Endodermal cell (in vitro differentiated cells): ENCODE measurements around the gene GID8. TPM values are rescaled to one million over a fixed set of nuclear protein-coding genes. Genes with fewer than 3 reads are reported as not detected.
A peak's percentile ranks its signal among the peaks of the same experiment; 100 is the strongest.

Source experiments
- DNase-seq: peaks from one replicate; pipeline ENCODE4 v3.0.0-alpha.2; 2017
- H3K27ac ChIP-seq: 2 replicates; pipeline ENCODE4 v1.5.1; 2013; ENCODE audit warnings: mild to moderate bottlenecking, low read depth, low read length, moderate library complexity
- H3K27me3 ChIP-seq: 2 replicates; pipeline ENCODE4 v1.6.1; 2013; ENCODE audit warnings: mild to moderate bottlenecking, low read length, moderate library complexity; ENCODE audit not compliant: insufficient read depth, control insufficient read depth, poor library complexity, severe bottlenecking
- H3K36me3 ChIP-seq: 2 replicates; pipeline ENCODE4 v1.7.0; 2013; ENCODE audit warnings: mild to moderate bottlenecking, low read length, moderate library complexity; ENCODE audit not compliant: control insufficient read depth, insufficient read depth
- H3K4me1 ChIP-seq: one replicate; pipeline ENCODE4 v1.7.0; 2013; ENCODE audit warnings: low read length; ENCODE audit not compliant: control insufficient read depth, insufficient read depth
- H3K4me3 ChIP-seq: 2 replicates; pipeline ENCODE4 v1.5.1; 2013; ENCODE audit warnings: mild to moderate bottlenecking, low read length, moderate library complexity
- H3K9ac ChIP-seq: 2 replicates; pipeline ENCODE4 v1.6.1; 2013; ENCODE audit warnings: mild to moderate bottlenecking, low read length, moderate library complexity; ENCODE audit not compliant: poor library complexity, severe bottlenecking; ENCODE audit errors: extremely low read depth
- H3K9me3 ChIP-seq: 2 replicates; pipeline ENCODE4 v1.6.1; 2013; ENCODE audit warnings: mild to moderate bottlenecking, low read length, moderate library complexity; ENCODE audit not compliant: control insufficient read depth
- H3K27ac Mint-ChIP-seq: 2 replicates; pipeline ENCODE4 v1.8.0; 2020; ENCODE audit warnings: mixed read lengths
- H3K27me3 Mint-ChIP-seq: 2 replicates; pipeline ENCODE4 v1.8.0; 2021; ENCODE audit warnings: mild to moderate bottlenecking, mixed read lengths; ENCODE audit not compliant: insufficient read depth
- H3K36me3 Mint-ChIP-seq: 2 replicates; pipeline ENCODE4 v1.8.0; 2020; ENCODE audit warnings: low read depth, mixed read lengths
- H3K4me1 Mint-ChIP-seq: 2 replicates; pipeline ENCODE4 v1.8.0; 2020; ENCODE audit warnings: mixed read lengths
- H3K4me3 Mint-ChIP-seq: 2 replicates; pipeline ENCODE4 v1.8.0; 2020; ENCODE audit warnings: mild to moderate bottlenecking, moderate library complexity, mixed read lengths
- H3K9me3 Mint-ChIP-seq: 2 replicates; pipeline ENCODE4 v1.8.0; 2020; ENCODE audit warnings: mild to moderate bottlenecking, mixed read lengths
- CTCF ChIP-seq: fragments of 200-600 bp; sonication (generic); conservative IDR thresholded peaks from 2 replicates; pipeline ENCODE4 v1.5.0; 2021; ENCODE audit warnings: antibody characterized with exemption, mild to moderate bottlenecking
- WGBS, 2 experiments: methylation state at CpG; one replicate each; pipeline versions ENCODE4 v1.1.5 to v1.1.7; 2013; ENCODE audit warnings: missing lambda C conversion rate in 2 of 2, mixed read lengths in 1 of 2; ENCODE audit not compliant: insufficient coverage in 1 of 2, insufficient read length in 1 of 2; 5-methylcytosine and 5-hydroxymethylcytosine counted together
- total RNA-seq, 2 donors: library from RNA; stranded (reverse); fragmentation: NEBNext Ultra II Directional in 1 of 2; extraction: Animal tissue kit (Norgen Biotek cat#: 25700) in 1 of 2; gene quantifications; 2 replicates in 1 of 2; 3 replicates in 1 of 2; pipeline ENCODE4 v1.2.1, GENCODE V29; 2021

GID8 gene
- total RNA-seq, 2 donors from 2014 or later: 51.5 to 52.1 TPM

- no peak overlapping the region for H3K27ac ChIP-seq
- 96% methylated on average over 39 to 45 of the region's 45 CpGs for WGBS, 2 experiments
- H3K9me3 ChIP-seq: no peaks in the 10 kb centered on the region
- peak overlapping the region; percentile 81 for H3K27ac Mint-ChIP-seq
- H3K27me3 ChIP-seq: no peaks in the 10 kb centered on the region
- no peaks in the 10 kb centered on the region for H3K9me3 Mint-ChIP-seq
- H3K27me3 Mint-ChIP-seq: no peaks in the 10 kb centered on the region
- peaks cover 71% of the 10 kb centered on the region for H3K36me3 Mint-ChIP-seq
- TF ChIP-seq CTCF: no peak
- H3K4me3 ChIP-seq: no peak overlapping the region
- no peak overlapping the region for H3K9ac ChIP-seq
- DNase-seq: no peak
- no peak overlapping the region for H3K4me3 Mint-ChIP-seq
- H3K4me1 ChIP-seq: peaks cover 13% of the 10 kb centered on the region
- H3K36me3 ChIP-seq: peaks cover 83% of the 10 kb centered on the region
- H3K4me1 Mint-ChIP-seq: peaks cover 22% of the 10 kb centered on the region
Observed at GRCh38 chr20:62910777-62911497, 27.0 kb upstream of the GID8 start.

GRCh38 chr20:62911701-62912280 lies 26.2 kb upstream of the GID8 start:
- Histone ChIP-seq H3K4me3 (no peak overlapping the region), H3K36me3 (peaks cover 77% of the 10 kb centered on the region), H3K27me3 (no peaks in the 10 kb centered on the region), H3K27ac (no peak overlapping the region), H3K9ac (no peak overlapping the region), H3K4me1 (peaks cover 13% of the 10 kb centered on the region), H3K9me3 (no peaks in the 10 kb centered on the region)
- Mint-ChIP-seq H3K27me3 (no peaks in the 10 kb centered on the region), H3K27ac (peak overlapping the region; percentile 72), H3K4me1 (peaks cover 25% of the 10 kb centered on the region), H3K4me3 (no peak overlapping the region), H3K36me3 (peaks cover 62% of the 10 kb centered on the region), H3K9me3 (no peaks in the 10 kb centered on the region)
- 97% methylated on average over 6 to 9 of the region's 10 CpGs for WGBS, 2 experiments
- TF ChIP-seq CTCF: no peak
- DNase-seq: no peak

- H3K4me3 Mint-ChIP-seq: no peak overlapping the region
- Histone ChIP-seq H3K4me3 (no peak overlapping the region), H3K9me3 (no peaks in the 10 kb centered on the region), H3K4me1 (peaks cover 18% of the 10 kb centered on the region), H3K27me3 (no peaks in the 10 kb centered on the region), H3K27ac (no peak overlapping the region), H3K36me3 (peaks cover 72% of the 10 kb centered on the region), H3K9ac (no peak overlapping the region)
- H3K4me1 Mint-ChIP-seq: peaks cover 38% of the 10 kb centered on the region
- no peaks in the 10 kb centered on the region for H3K9me3 Mint-ChIP-seq
- peaks cover 49% of the 10 kb centered on the region for H3K36me3 Mint-ChIP-seq
- no peak for TF ChIP-seq CTCF
- no peaks in the 10 kb centered on the region for H3K27me3 Mint-ChIP-seq
- no peak for DNase-seq
- 95 to 100% methylated on average over 3 to 7 of the region's 7 CpGs for WGBS, 2 experiments
- peak overlapping the region; percentile 75 for H3K27ac Mint-ChIP-seq
Observed at GRCh38 chr20:62913043-62913630, 24.8 kb upstream of the GID8 start.
